Fibroblast of skin of scalp (primary cell): ENCODE data around the gene PTPRN2.
"Not testable (repeated sequence)": the region's sequence is repeated elsewhere in the genome, so short reads cannot be mapped to it uniquely, and the experiment has no call there.

Experiments used
- DNase-seq: peaks from one replicate; pipeline ENCODE4 v3.0.0-alpha.2; 2013

Gene PTPRN2

DNA sequence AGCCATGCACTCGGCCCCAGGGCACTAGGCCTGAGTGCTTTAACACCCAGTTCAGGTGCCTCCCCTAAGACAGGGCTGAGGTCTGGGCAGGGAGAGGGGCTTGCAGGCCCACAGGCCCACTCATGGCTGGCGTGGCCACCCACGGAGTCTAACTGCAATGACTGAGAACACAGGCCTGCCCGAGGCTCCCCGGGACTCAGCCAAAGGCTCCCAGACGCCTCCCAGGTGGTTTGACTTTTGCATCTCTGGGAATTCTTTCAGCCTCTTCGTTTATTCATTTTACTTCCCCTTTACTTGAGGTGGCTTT lies 37.3 kb downstream of the PTPRN2 start:
- DNase-seq, result no peak

DNA sequence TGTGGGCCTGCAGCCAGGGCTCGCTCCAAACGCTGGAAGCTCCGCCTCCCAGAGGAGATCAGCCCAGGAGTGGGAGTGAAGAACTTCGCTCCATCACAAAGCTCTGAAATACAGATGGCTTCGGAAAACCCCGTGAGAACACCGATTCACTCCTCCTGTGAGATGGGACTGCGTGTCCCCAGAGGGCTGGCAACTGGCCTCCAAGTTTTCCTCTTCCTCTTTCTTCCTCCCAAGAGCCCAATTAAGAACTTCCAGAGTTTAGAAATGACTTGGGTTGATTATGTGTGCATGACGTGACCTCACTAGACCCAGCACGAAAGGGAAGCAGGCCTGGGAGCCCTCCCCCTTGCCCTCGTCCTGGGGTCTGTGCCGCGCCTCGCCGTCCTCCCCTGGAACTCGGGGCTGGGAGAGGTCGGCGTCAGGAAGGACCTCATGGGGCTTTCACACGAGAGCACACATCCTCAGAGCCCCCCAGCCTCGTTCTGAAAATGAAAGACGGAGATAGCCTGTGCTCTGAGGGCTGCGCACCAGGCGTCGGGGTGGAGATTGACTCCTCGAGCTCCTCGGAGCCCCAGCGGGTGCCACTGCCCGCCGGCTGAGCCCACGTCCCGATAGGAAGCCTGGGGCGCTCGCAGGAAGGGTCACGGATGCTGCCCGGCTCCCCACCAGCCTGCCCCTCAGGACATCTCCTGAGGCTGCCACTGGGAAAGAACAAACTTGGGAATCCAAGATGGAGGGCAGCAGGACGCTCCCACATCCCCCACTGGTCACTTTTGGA lies 37.8 kb downstream of the PTPRN2 start:
- DNase-seq, result peak; percentile 18

DNA sequence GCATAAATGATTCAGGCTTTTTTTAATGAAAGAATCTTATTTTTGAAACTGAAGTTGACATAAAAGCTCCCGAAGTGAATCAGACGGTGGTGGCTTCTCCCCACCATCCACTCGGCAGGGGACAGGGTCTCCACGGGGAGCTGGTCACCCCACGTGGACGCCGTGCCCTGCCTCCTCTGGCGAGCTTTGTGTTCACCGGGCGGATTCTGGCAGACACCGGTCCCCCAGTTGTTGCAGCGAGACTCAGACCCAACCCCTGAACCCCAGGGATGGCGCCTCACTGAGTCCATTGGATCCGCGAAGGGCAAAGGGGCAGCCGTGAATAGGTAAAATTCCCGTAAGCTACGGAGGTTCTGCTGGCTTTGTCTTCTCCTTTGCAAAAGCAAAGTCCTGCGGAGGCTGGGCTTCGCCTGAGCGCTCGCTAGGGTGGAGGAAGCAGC lies 38.4 kb downstream of the PTPRN2 start:
- no peak for DNase-seq

DNA sequence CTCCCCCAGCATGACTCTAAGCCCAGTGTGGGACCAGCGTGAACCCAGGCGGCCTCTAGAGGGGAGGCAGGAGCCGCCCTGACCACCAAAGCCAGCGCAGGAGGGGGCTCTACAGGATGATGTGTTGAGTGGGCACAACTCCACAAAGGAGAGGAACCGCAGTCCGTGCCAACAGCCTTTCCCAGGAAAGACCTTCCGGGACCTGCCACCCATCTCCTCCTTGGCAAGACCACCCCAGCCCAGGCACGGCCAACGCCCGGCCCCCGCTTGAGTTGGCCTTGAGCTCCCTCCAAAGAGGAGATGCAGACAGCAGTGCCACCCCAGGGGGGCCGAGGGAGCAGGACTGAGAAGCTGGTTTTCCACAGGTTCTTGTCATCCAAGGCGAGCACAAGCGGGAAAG lies 38.9 kb downstream of the PTPRN2 start:
- DNase-seq, result no peak

DNA sequence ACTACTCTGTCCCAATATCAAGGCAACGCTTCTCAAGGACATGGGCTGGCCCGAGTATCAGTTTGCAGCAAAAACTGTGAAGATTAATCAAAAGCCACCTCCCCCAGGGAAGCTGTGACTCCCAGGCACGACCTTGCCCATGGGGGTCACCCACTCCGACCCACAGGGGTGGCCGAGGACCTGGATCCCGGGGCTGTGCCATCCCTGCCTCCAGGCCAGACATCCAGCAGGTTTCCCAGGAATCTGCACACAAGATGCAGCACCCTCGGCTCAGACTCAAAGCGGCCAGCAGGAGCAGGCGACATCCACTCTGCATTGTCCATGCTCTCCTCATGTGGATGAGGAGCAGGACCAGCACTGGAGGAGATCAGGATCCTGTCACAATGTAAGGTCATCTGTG lies 39.8 kb downstream of the PTPRN2 start:
- no peak for DNase-seq

DNA sequence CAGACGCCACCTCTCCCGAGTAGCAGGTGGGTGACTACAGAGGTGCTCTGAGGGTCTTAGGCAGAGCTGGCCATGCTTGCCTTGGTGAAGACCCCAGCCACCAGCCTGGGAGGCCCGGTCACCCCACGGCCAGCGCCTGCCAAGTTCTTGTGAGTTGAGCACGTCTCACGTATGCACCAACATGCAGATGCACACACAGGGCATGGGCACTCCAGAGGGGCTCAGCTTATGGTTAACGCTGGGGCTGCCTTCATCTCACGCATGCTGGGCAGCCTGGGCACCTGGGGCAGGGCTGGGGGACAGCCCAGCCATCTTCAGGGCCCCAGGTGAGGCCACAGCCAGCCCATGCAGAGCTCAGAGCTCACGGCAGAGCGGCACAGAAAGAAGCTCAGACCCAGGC lies 41.0 kb downstream of the PTPRN2 start:
- DNase-seq, result no peak

DNA sequence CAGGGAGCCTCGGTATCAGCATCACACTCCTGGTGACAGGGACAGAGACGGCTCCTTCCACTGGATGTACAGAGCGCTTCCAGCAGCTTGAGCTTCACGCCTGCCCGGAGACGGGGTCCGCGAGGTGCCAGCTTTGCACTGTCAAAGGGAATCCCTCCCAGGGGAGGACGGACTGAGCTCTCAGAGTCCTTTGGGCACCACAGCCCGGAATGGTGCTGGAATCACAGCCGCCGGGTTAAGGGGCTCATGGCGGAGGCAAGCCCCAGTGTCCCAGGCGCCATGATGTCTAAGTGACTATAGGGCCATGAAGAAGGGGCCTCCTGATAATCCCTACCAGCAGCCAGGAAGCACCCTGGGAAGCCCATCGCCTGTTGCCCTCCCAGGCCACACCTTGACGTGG lies 41.4 kb downstream of the PTPRN2 start:
- DNase-seq, result no peak

DNA sequence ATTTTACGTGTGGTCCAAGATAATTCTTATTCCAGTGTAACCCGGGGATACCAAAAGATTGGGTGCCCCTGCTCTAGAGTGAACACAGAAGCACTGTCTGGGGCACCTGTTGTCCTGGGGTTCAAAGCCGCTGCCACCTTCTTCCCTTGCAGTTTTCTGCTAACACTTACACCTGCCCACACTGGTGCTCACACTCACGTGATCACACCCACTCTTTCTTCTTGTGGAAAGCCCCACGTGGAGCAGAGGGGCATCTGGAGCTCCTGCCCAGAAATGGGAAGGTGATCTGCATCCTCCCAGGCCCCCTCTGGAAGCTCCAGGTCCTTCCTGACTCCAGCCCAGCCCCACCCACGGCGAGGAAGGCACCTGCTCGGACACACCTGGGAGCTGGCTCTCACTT lies 42.9 kb downstream of the PTPRN2 start:
- no peak for DNase-seq

DNA sequence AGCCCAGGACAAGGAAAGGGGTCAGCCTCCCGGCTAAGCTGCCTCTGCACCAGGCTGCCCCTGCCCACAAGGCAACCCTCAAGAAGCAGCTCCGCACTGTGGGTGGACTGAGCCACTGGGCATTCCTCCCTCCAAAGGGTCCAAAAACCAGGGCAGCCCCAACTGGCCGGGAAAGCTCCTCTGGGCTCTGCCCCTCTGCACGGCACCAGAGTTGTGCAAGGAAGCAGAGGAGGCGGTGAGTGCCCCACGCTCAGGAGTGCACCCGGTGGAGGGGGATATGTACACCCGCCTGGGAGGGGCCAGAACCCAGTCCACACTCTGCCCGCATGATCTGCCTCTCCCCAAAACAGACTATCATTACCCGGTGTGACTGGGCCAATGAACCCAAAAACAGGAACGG lies 43.8 kb downstream of the PTPRN2 start:
- DNase-seq, result no peak

DNA sequence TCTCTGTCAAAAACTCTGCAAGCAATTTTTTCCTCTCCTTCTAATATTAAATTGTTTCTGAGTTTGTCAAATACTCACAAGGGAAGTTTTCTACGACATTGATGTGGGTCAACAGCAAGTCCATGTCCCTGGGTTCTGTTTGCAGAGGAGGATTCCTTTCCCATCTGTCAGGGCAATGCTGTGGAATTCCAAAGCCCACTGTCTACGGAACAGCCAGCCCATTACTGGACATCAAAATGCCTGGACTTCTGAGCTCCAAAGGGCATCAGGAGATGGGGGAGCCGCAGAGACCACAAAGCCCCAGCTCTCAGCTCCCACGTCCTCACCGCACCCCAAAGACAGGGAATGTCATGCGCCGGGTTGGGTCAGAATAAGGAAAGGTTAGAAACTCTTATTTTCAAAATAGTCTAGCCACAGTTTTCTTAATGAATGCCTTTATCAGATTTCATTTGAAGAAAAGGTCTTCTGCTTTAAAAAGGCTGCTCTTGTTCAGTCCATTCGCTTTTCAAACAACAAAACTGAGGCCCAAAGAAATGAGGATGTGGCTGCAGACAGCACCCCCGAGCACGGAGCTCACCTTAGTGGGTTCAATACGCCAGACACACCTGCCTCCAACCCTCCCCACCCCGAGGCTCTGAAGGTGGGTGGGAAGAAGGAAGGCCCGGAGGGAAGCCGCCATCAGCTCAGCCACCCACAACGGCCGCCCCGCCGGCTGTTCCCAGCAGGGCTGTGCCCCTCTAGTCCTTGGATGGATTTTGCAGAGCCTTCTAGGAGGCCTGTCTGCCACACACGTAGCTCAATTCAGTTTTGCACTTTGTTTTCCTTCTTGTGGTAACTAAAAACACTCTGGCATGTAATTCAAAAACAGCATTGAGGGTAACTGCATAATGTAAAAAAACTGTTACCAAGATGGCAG lies 44.7 kb downstream of the PTPRN2 start:
- DNase-seq, result no peak

DNA sequence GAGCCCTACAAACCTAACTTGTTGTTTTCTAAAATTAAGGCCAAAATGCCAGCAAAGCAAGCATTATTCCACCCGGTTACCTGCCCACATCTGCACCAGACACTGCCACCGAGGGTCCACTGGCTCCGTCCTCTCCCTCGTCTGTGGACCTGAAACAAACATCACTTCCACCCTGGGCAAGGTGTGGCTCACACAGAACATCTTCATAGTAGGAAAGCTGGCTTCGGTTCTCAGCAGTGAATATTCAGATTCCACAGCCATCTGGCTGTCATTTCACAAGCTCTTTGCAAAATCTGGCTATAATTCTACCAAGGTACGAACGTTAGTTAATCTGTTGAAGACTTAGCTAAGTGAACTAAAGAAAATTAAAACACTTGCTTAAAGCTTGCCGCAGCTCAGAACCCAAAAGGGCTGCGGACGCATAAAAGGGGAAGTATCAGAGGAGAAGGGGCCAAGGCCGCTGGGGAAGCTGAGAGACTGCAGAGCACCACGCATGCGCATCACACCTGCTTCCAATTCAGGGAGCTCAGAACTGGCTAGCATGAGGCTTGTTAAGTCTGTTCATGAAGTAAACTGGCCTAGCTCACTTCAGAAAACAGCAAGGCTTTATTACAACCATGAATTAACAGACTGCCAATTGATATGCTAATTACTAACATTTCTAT lies 46.1 kb downstream of the PTPRN2 start:
- no peak for DNase-seq

DNA sequence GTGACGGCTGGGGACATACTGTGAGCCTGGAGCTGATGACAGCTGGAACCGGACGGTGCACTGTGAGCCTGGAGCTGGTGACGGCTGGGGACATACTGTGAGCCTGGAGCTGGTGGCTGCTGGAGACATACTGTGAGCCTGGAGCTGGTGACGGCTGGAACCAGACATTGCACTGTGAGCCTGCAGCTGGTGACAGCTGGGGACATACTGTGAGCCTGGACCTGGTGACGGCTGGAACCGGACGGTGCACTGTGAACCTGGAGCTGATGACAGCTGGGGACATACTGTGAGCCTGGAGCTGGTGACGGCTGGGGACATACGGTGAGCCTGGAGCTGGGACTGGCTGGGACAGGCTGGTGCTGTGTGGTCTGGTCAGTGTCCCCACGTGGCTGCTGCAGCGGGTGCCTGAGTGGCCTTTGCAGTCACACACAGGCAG lies 47.9 kb downstream of the PTPRN2 start:
- no peak for DNase-seq

DNA sequence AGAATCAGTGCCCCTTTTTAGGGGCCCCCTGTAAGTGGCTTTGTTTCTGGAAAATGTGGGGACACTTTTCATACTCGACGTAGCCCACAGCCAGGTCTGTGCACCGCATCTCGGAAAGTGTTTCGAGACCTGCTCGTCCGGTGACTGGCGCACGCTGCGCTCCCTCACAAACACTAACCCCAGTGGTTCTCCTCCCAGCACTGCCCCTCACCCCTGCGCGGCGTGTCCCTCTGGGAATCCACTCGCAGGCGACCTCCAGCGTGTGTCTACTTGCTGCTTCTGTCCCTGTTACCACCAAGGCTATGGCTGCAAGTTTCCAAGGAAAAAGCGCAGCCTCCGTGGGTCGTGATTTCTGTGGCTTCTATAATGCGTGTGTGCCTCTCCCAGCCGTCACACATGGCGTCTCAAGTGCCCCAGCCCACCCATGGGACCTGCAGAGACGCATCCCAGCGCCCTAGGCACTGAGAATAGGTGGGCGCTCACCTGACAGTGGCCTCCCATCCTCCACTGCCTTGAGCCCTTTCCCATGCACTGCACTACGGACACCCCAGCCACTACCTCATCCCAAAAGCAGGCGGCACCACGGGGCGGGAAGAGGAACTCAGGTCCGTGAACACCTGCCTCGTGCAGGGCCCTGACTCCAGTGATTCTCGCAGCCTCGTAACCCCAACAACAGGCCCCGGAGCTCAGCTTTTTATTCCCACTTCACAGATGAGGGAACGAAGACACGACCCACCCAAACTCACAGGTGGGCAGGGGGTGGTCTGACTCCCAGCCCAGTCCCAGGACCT lies 49.3 kb downstream of the PTPRN2 start:
- DNase-seq, result no peak

DNA sequence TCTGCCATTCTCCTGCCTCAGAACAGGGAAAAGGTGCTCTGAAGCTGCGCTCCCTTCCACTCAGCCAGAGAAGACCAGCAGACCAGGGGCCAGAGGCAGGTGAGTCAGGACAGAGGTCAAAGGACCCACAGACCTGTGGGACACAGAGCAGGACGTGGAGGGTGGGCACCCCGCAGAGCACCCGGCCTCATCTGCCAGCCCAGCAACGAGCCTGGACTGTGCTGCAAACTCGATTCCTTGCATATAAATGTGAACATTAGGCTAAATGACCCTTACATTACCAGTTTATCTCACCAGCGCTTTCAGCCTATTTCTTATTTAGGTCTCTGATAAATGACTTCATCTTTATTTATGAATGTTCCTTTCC lies 50.1 kb downstream of the PTPRN2 start:
- DNase-seq, result no peak

DNA sequence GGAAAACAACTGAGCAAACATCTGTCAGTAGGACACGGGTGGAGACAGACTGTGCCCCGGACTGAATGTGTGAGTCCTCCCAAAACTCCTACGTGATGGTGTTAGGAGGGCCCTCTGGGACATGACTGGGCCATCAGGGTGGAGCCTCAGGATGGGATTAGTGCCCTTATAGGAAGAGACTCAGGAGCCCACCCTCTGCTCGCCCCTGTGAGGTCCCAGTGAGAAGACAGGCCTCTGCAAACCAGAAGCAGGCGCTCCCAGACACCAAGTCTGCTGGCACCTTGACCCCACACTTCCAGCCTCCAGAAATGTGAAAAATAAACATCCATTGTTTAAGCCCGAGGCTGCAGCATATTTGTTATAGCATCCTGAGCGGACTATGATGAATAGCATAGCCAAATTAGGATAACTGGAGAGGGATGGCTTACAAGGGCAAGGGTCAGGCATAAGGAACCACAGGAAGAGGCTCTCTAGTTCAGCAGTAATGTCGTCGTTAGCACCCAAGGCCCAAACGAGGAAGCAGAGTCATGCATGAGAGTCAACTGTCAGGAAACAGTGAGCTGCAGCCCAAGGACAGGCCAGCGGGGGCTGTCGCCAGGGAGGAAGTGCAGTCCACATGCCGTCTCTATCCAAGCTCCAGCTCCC lies 50.6 kb downstream of the PTPRN2 start:
- DNase-seq, result no peak

DNA sequence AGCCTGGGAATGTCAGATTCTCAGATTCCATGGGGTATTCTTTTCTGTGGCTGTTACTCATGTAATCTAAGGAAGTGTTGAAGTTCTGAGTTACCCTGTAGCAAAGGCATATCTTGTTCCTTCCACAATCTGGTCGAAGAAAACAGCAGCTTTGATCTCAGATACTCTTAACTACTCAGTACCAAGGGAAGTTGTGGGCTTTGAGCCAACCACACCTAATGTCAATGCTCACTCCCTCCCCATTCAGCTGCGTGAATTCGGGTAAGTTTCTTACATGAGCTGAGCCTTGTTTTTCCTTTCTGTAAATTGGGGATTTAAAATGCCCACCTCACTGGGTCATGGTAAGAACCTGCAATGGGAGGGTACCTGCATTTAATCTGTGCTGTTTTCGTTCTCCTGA lies 52.5 kb downstream of the PTPRN2 start:
- DNase-seq, result no peak

DNA sequence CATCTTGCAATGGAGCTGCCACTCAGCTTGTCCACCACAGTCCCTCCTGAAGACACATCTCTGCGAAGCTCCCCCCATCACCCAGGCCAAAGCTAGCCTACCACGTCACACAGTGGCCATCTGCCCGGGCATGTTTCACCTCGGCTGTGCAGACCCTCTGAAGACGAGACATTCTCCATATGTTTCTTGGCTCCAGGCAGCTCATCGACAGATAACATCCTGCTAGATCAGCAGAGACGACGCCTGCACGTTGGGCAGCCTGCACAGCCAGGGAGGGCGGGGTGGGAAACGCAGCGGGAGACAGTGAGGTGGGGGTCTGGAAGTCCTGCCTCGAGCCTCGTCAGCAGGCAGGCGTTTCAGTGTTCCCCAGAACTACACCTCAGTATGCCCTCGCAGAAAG lies 53.0 kb downstream of the PTPRN2 start:
- DNase-seq, result no peak

DNA sequence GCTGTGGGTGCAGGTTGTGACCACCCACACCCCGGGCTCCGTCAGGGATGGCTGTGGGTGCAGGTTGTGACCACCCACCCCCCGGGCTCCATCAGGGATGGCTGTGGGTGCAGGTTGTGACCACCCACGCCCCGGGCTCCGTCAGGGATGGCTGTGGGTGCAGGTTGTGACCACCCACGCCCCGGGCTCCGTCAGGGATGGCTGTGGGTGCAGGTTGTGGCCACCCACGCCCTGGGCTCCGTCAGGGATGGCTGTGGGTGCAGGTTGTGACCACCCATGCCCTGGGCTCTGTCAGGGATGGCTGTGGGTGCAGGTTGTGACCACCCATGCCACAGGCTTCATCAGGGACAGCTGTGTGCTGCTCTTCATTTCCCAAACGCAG lies 53.5 kb downstream of the PTPRN2 start:
- DNase-seq, result not testable (repeated sequence)

DNA sequence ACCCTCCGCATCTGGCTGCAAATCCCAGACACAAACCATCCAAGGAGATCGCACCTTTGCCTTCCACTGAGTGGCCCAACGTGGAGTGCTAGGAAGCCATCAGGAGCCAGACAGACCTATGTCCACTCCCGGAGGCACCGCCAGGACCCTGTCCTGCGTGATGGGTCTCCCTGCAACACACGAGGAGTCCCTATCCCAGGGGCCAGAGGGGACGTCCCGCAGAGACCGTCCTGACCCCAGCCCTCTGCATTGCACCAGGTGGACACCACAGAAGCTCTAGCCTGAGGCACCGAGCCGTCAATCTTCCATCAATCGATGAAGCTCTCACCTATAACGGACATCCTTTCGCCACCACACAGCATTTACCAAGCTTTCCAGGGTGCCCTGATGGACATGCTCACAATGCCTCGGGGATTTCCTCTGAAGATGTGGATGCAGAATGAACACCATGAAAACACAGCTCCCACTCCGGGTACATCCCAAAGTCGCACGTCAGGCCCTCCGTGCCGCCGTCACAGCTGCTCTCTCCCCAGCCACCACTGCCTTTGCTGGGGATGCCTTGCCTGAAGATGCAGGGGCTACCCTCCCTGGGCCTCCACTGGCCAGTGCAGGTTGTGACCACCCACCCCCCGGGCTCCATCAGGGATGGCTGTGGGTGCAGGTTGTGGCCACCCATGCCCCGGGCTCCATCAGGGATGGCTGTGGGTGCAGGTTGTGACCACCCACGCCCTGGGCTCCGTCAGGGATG lies 54.1 kb downstream of the PTPRN2 start:
- DNase-seq, result no peak

DNA sequence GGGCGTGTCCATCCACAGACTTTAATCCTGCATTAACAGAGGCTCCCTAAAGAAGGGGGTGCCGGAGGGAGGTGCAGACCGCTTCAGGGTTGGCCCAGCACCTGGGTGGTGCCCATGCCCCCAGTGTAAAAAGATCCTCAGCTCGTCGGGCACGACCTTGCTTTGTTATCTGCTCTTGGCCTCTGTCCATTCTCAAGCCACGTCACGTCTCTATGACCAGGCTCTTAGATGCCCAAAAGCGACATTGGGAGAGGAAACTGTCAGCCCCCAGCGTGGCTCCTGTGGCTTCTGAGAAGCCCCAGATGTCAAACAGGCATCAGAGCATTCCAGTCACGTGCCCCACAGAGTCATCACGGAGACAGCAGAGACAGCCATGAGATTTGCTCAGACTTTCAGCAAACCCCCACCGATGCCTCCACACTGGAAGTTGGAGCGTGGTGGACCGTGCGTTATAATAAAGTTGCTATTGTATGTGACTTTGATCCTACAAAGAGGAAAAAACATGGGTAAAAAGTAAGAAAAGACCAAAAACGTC lies 55.5 kb downstream of the PTPRN2 start:
- no peak for DNase-seq

DNA sequence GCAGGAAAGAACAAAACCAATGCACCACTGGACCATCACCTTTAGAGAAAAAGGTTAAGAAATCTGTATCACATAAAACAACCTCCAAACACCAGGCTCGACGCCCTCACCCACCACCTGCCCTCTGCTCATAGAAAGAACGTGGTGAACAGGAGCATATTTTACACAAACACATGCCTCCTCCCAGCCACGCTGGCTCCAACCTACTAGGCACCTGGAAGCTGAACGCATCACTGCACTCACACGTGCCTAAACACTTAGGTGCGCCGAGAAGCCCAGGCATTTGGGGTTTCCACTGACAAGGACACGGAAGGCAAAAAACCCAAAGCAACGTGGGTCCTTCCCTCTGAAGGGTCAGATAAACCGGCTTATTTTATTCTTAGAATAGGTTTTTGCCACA lies 56.0 kb downstream of the PTPRN2 start:
- no peak for DNase-seq
